HEK293 (cell line): ENCODE measurements around the gene GAL3ST2.
A peak's percentile ranks its signal among the peaks of the same experiment; 100 is the strongest.

ENCODE experiments used
- CTCF ChIA-PET: fragments of 350-600 bp; formaldehyde crosslinking; extraction: SDS; loops from one replicate; lab custom pipeline; 2021; ENCODE audit warnings: antibody characterized with exemption; lab: Yijun Ruan, JAX
- POLR2A ChIA-PET: fragments of 300-600 bp; formaldehyde crosslinking; extraction: SDS; loops from one replicate; lab custom pipeline; 2020; ENCODE audit warnings: antibody characterized with exemption, inconsistent platforms; lab: Yijun Ruan, JAX
- H3K27ac ChIP-seq: fragments of 200-500 bp; sonication (Bioruptor generic); 2 replicates; pipeline ENCODE4 v1.5.1; 2014; ENCODE audit warnings: low read depth, low read length, control low read depth, inconsistent platforms; ENCODE audit errors: extremely low read depth
- H3K36me3 ChIP-seq, 2 experiments: fragments of 200-500 bp in 1 of 2; sonication (Bioruptor generic) in 1 of 2; 1 replicate in 1 of 2; 2 replicates in 1 of 2; pipeline ENCODE4 v1.5.1; 2014 to 2017; ENCODE audit warnings: inconsistent platforms in 2 of 2, low read length in 2 of 2; ENCODE audit not compliant: control insufficient read depth in 2 of 2, insufficient read depth in 1 of 2
- H3K4me1 ChIP-seq: fragments of 200-500 bp; sonication (Bioruptor generic); 2 replicates; pipeline ENCODE4 v1.5.1; 2014; ENCODE audit warnings: mild to moderate bottlenecking, low read length, inconsistent platforms; ENCODE audit not compliant: control insufficient read depth, insufficient read depth
- H3K4me3 ChIP-seq: 2 replicates; pipeline ENCODE4 v1.5.1; 2011; ENCODE audit warnings: low read depth, mild to moderate bottlenecking, control low read depth, low read length, moderate library complexity
- H3K9me3 ChIP-seq: fragments of 200-500 bp; sonication (Bioruptor generic); 2 replicates; pipeline ENCODE4 v1.5.1; 2014; ENCODE audit warnings: low read depth, low read length, inconsistent platforms; ENCODE audit not compliant: control insufficient read depth, insufficient read depth
- HOXD13 ChIP-seq: sonication (generic); formaldehyde crosslinking; IDR thresholded peaks from 2 replicates; pipeline ENCODE4 v1.8.0; 2022; ENCODE audit warnings: missing genetic modification reagents, borderline replicate concordance
- KLF1 ChIP-seq: fragments of 450-650 bp; formaldehyde crosslinking; IDR thresholded peaks from 2 replicates; pipeline ENCODE4 v1.5.1; 2016; ENCODE audit warnings: missing biosample characterization, missing genetic modification characterization
- KLF7 ChIP-seq: fragments of 450-650 bp; formaldehyde crosslinking; IDR thresholded peaks from 2 replicates; pipeline ENCODE4 v1.5.1; 2016; ENCODE audit warnings: missing biosample characterization, missing genetic modification characterization, borderline replicate concordance
- PRDM10 ChIP-seq: fragments of 450-650 bp; formaldehyde crosslinking; IDR thresholded peaks from 2 replicates; pipeline ENCODE4 v1.5.1; 2016; ENCODE audit warnings: missing biosample characterization, missing genetic modification characterization
- SCRT1 ChIP-seq: fragments of 450-650 bp; formaldehyde crosslinking; IDR thresholded peaks from 2 replicates; pipeline ENCODE4 v1.5.1; 2016; ENCODE audit warnings: missing biosample characterization, missing genetic modification characterization, borderline replicate concordance
- ZBTB21 ChIP-seq: fragments of 450-650 bp; formaldehyde crosslinking; IDR thresholded peaks from 2 replicates; pipeline ENCODE4 v1.5.1; 2017; ENCODE audit warnings: missing biosample characterization, missing genetic modification characterization
- ZNF121 ChIP-seq: fragments of 450-650 bp; formaldehyde crosslinking; IDR thresholded peaks from 2 replicates; pipeline ENCODE4 v1.5.1; 2016; ENCODE audit warnings: missing biosample characterization, missing genetic modification characterization
- ZNF140 ChIP-seq: fragments of 450-650 bp; formaldehyde crosslinking; IDR thresholded peaks from 2 replicates; pipeline ENCODE4 v1.5.1; 2016; ENCODE audit warnings: missing biosample characterization, missing genetic modification characterization
- ZNF174 ChIP-seq: fragments of 450-650 bp; formaldehyde crosslinking; IDR thresholded peaks from 2 replicates; pipeline ENCODE4 v1.5.0; 2017; ENCODE audit warnings: missing biosample characterization, mild to moderate bottlenecking, missing genetic modification characterization
- ZNF248 ChIP-seq: fragments of 450-650 bp; formaldehyde crosslinking; IDR thresholded peaks from 2 replicates; pipeline ENCODE4 v1.5.1; 2017; ENCODE audit warnings: missing biosample characterization, missing genetic modification characterization
- ZNF266 ChIP-seq: fragments of 450-650 bp; formaldehyde crosslinking; IDR thresholded peaks from 2 replicates; pipeline ENCODE4 v1.5.1; 2016; ENCODE audit warnings: missing biosample characterization, missing genetic modification characterization, low read depth
- ZNF324 ChIP-seq: fragments of 450-650 bp; formaldehyde crosslinking; IDR thresholded peaks from 2 replicates; pipeline ENCODE4 v1.5.1; 2016; ENCODE audit warnings: missing biosample characterization, missing genetic modification characterization
- ZNF580 ChIP-seq: fragments of 450-650 bp; formaldehyde crosslinking; IDR thresholded peaks from 2 replicates; pipeline ENCODE4 v1.5.1; 2016; ENCODE audit warnings: missing biosample characterization, missing genetic modification characterization
- ZNF785 ChIP-seq: fragments of 450-650 bp; formaldehyde crosslinking; IDR thresholded peaks from 2 replicates; pipeline ENCODE4 v1.5.1; 2016; ENCODE audit warnings: missing biosample characterization, missing genetic modification characterization
- ZNF830 ChIP-seq: fragments of 450-650 bp; IDR thresholded peaks from 2 replicates; pipeline ENCODE4 v1.5.0; 2018; ENCODE audit warnings: missing biosample characterization, missing genetic modification characterization, low read depth, mild to moderate bottlenecking, moderate library complexity
- TF ChIP-seq, protein P1 (sequence below): IDR thresholded peaks from 2 replicates; pipeline ENCODE4 v1.6.1; 2011; ENCODE audit warnings: mild to moderate bottlenecking, low read depth, low read length, borderline replicate concordance
- TF ChIP-seq, protein P2 (sequence below): fragments of 450-650 bp; formaldehyde crosslinking; IDR thresholded peaks from 2 replicates; pipeline ENCODE4 v1.5.1; 2016; ENCODE audit warnings: missing biosample characterization, missing genetic modification characterization, borderline replicate concordance

GAL3ST2 gene

DNA sequence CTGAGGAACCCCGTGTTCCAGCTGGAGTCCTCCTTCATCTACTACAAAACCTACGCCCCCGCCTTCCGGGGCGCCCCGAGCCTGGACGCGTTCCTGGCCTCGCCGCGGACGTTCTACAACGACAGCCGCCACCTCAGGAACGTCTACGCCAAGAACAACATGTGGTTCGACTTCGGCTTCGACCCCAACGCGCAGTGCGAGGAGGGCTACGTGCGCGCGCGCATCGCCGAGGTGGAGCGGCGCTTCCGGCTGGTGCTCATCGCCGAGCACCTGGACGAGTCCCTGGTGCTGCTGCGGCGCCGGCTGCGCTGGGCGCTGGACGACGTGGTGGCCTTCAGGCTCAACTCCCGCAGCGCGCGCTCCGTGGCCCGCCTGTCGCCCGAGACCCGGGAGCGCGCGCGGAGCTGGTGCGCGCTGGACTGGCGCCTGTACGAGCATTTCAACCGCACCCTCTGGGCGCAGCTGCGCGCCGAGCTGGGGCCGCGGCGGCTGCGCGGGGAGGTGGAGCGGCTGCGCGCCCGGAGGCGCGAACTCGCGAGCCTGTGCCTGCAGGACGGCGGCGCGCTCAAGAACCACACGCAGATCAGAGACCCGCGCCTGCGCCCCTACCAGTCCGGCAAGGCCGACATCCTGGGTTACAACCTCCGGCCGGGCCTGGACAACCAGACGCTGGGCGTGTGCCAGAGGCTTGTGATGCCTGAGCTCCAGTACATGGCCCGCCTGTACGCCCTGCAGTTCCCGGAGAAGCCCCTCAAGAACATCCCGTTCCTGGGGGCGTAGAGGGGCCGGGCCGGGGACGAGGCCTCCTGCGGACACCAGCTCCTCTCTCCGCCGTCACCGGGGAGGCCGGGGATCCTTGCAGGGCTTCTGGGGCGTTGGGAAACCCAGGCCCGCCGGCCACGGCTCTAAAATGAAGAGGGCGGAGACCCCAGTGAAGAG is 27.0 kb downstream of the GAL3ST2 start:
- Histone ChIP-seq H3K36me3 (no peaks in the 10 kb centered on the region), H3K27ac (no peak overlapping the region), H3K9me3 (no peaks in the 10 kb centered on the region), H3K4me1 (no peaks in the 10 kb centered on the region), H3K4me3 (peak overlapping the region; percentile 6; the same call in 1 of the 2 replicates)
- TF ChIP-seq ZNF580 (tag by site-specific recombination) (no peak), PRDM10 (no peak), KLF7 (tag by site-specific recombination) (no peak), ZNF140 (no peak), ZNF785 (no peak), HOXD13 (no peak), ZNF248 (no peak), ZBTB21 (tag by site-specific recombination) (no peak), ZNF174 (tag by site-specific recombination) (no peak)
- TF ChIP-seq, protein P1, sequence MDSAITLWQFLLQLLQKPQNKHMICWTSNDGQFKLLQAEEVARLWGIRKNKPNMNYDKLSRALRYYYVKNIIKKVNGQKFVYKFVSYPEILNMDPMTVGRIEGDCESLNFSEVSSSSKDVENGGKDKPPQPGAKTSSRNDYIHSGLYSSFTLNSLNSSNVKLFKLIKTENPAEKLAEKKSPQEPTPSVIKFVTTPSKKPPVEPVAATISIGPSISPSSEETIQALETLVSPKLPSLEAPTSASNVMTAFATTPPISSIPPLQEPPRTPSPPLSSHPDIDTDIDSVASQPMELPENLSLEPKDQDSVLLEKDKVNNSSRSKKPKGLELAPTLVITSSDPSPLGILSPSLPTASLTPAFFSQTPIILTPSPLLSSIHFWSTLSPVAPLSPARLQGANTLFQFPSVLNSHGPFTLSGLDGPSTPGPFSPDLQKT = no peak
- POLR2A ChIA-PET = no interaction called here
- CTCF ChIA-PET = interaction anchor here (0.5 to 0.6 kb wide), 2 partner anchors 108 to 387 kb away, joined by 3 to 5 read pairs; no protein-coding TSS in a partner anchor

- no peaks in the 10 kb centered on the region for H3K9me3 ChIP-seq
- H3K4me1 ChIP-seq = no peaks in the 10 kb centered on the region
- ChIA-PET CTCF (interaction anchor here (0.5 kb wide), 1 partner anchor 107 kb away, joined by 5 read pairs; no protein-coding TSS in a partner anchor), POLR2A (no interaction called here)
- no peaks in the 10 kb centered on the region for H3K36me3 ChIP-seq
- no peak overlapping the region for H3K4me3 ChIP-seq
- H3K27ac ChIP-seq = no peak overlapping the region
- no peak for TF ChIP-seq ZNF121 (tag by site-specific recombination)
- TF ChIP-seq SCRT1 (tag by site-specific recombination) = no peak
- TF ChIP-seq ZNF830 (tag by site-specific recombination) = no peak
- TF ChIP-seq, protein P2, sequence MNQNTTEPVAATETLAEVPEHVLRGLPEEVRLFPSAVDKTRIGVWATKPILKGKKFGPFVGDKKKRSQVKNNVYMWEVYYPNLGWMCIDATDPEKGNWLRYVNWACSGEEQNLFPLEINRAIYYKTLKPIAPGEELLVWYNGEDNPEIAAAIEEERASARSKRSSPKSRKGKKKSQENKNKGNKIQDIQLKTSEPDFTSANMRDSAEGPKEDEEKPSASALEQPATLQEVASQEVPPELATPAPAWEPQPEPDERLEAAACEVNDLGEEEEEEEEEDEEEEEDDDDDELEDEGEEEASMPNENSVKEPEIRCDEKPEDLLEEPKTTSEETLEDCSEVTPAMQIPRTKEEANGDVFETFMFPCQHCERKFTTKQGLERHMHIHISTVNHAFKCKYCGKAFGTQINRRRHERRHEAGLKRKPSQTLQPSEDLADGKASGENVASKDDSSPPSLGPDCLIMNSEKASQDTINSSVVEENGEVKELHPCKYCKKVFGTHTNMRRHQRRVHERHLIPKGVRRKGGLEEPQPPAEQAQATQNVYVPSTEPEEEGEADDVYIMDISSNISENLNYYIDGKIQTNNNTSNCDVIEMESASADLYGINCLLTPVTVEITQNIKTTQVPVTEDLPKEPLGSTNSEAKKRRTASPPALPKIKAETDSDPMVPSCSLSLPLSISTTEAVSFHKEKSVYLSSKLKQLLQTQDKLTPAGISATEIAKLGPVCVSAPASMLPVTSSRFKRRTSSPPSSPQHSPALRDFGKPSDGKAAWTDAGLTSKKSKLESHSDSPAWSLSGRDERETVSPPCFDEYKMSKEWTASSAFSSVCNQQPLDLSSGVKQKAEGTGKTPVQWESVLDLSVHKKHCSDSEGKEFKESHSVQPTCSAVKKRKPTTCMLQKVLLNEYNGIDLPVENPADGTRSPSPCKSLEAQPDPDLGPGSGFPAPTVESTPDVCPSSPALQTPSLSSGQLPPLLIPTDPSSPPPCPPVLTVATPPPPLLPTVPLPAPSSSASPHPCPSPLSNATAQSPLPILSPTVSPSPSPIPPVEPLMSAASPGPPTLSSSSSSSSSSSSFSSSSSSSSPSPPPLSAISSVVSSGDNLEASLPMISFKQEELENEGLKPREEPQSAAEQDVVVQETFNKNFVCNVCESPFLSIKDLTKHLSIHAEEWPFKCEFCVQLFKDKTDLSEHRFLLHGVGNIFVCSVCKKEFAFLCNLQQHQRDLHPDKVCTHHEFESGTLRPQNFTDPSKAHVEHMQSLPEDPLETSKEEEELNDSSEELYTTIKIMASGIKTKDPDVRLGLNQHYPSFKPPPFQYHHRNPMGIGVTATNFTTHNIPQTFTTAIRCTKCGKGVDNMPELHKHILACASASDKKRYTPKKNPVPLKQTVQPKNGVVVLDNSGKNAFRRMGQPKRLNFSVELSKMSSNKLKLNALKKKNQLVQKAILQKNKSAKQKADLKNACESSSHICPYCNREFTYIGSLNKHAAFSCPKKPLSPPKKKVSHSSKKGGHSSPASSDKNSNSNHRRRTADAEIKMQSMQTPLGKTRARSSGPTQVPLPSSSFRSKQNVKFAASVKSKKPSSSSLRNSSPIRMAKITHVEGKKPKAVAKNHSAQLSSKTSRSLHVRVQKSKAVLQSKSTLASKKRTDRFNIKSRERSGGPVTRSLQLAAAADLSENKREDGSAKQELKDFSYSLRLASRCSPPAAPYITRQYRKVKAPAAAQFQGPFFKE (tag by site-specific recombination) = no peak
- TF ChIP-seq KLF1 (tag by site-specific recombination) = no peak
- no peak for TF ChIP-seq ZNF324 (tag by site-specific recombination)
- no peak for TF ChIP-seq ZNF266
Measured at GRCh38 chr2:241804326-241805229, 28.0 kb downstream of the GAL3ST2 start.
